ENCODE measurements around the gene RAMACL.

Gene RAMACL

GRCh38 chr6:166623318-166623717 is 36.8 kb upstream of the RAMACL start:
- Histone ChIP-seq H3K79me2 (ENCODE audit: insufficient read depth, low read length) (no peaks in the 10 kb centered on the region), H4K20me1 (ENCODE audit: insufficient read depth, low read length) (no peaks in the 10 kb centered on the region), H3K4me3 (ENCODE audit: low read depth, low read length, poor library complexity, severe bottlenecking) (no peak overlapping the region), H3K4me1 (ENCODE audit: insufficient read depth, low read length, severe bottlenecking) (peaks cover 5% of the 10 kb centered on the region), H3K9me2 (ENCODE audit: low read depth, low read length) (no peaks in the 10 kb centered on the region), H3K4me2 (ENCODE audit: low read length) (no peak overlapping the region), H3F3A (ENCODE audit: insufficient read depth, low read length) (no peaks in the 10 kb centered on the region), H3K9ac (ENCODE audit: low read length) (no peak overlapping the region), H2AFZ (ENCODE audit: low read length) (no peak overlapping the region), H3K36me3 (ENCODE audit: insufficient read depth, low read length) (no peaks in the 10 kb centered on the region), H3K9me3 (ENCODE audit: low read length) (no peaks in the 10 kb centered on the region), H3K27ac (ENCODE audit: low read depth, low read length, poor library complexity, severe bottlenecking) (no peak overlapping the region), H3K27me3 (ENCODE audit: insufficient read depth, low read length) (no peaks in the 10 kb centered on the region)
- TF ChIP-seq, protein P1, sequence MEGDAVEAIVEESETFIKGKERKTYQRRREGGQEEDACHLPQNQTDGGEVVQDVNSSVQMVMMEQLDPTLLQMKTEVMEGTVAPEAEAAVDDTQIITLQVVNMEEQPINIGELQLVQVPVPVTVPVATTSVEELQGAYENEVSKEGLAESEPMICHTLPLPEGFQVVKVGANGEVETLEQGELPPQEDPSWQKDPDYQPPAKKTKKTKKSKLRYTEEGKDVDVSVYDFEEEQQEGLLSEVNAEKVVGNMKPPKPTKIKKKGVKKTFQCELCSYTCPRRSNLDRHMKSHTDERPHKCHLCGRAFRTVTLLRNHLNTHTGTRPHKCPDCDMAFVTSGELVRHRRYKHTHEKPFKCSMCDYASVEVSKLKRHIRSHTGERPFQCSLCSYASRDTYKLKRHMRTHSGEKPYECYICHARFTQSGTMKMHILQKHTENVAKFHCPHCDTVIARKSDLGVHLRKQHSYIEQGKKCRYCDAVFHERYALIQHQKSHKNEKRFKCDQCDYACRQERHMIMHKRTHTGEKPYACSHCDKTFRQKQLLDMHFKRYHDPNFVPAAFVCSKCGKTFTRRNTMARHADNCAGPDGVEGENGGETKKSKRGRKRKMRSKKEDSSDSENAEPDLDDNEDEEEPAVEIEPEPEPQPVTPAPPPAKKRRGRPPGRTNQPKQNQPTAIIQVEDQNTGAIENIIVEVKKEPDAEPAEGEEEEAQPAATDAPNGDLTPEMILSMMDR (IDR thresholded peaks at IDR 0.05; ENCODE audit: low read length), result no peak
- TF ChIP-seq EZH2 (IDR thresholded peaks at IDR 0.05; ENCODE audit: borderline replicate concordance, low read length), result no peak

GRCh38 chr6:166621114-166621540 is 34.6 kb upstream of the RAMACL start:
- no peaks in the 10 kb centered on the region for H3F3A ChIP-seq (ENCODE audit: insufficient read depth, low read length)
- no peaks in the 10 kb centered on the region for H3K27me3 ChIP-seq (ENCODE audit: insufficient read depth, low read length)
- H2AFZ ChIP-seq (ENCODE audit: low read length), result no peak overlapping the region
- H3K4me2 ChIP-seq (ENCODE audit: low read length), result no peak overlapping the region
- no peaks in the 10 kb centered on the region for H3K79me2 ChIP-seq (ENCODE audit: insufficient read depth, low read length)
- TF ChIP-seq, protein P1 (IDR thresholded peaks at IDR 0.05; ENCODE audit: low read length), result no peak
- no peak for TF ChIP-seq EZH2 (IDR thresholded peaks at IDR 0.05; ENCODE audit: borderline replicate concordance, low read length)
- no peak overlapping the region for H3K9ac ChIP-seq (ENCODE audit: low read length)
- no peaks in the 10 kb centered on the region for H4K20me1 ChIP-seq (ENCODE audit: insufficient read depth, low read length)
- no peak overlapping the region for H3K27ac ChIP-seq (ENCODE audit: low read depth, low read length, poor library complexity, severe bottlenecking)
- H3K9me2 ChIP-seq (ENCODE audit: low read depth, low read length), result no peaks in the 10 kb centered on the region
- H3K4me3 ChIP-seq (ENCODE audit: low read depth, low read length, poor library complexity, severe bottlenecking), result no peak overlapping the region
- no peaks in the 10 kb centered on the region for H3K4me1 ChIP-seq (ENCODE audit: insufficient read depth, low read length, severe bottlenecking)
- no peaks in the 10 kb centered on the region for H3K36me3 ChIP-seq (ENCODE audit: insufficient read depth, low read length)
- no peaks in the 10 kb centered on the region for H3K9me3 ChIP-seq (ENCODE audit: low read length)

- Histone ChIP-seq H3F3A (ENCODE audit: insufficient read depth, low read length) (no peaks in the 10 kb centered on the region), H3K27me3 (ENCODE audit: insufficient read depth, low read length) (no peaks in the 10 kb centered on the region), H3K27ac (ENCODE audit: low read depth, low read length, poor library complexity, severe bottlenecking) (no peak overlapping the region), H3K4me3 (ENCODE audit: low read depth, low read length, poor library complexity, severe bottlenecking) (no peak overlapping the region), H3K4me1 (ENCODE audit: insufficient read depth, low read length, severe bottlenecking) (no peaks in the 10 kb centered on the region), H3K4me2 (ENCODE audit: low read length) (no peak overlapping the region), H3K9me2 (ENCODE audit: low read depth, low read length) (no peaks in the 10 kb centered on the region), H3K9ac (ENCODE audit: low read length) (no peak overlapping the region), H3K79me2 (ENCODE audit: insufficient read depth, low read length) (no peaks in the 10 kb centered on the region), H3K36me3 (ENCODE audit: insufficient read depth, low read length) (no peaks in the 10 kb centered on the region), H3K9me3 (ENCODE audit: low read length) (no peaks in the 10 kb centered on the region), H2AFZ (ENCODE audit: low read length) (no peak overlapping the region), H4K20me1 (ENCODE audit: insufficient read depth, low read length) (no peaks in the 10 kb centered on the region)
- TF ChIP-seq EZH2 (IDR thresholded peaks at IDR 0.05; ENCODE audit: borderline replicate concordance, low read length), result no peak
- TF ChIP-seq, protein P1 (IDR thresholded peaks at IDR 0.05; ENCODE audit: low read length), result no peak
Observed at GRCh38 chr6:166620478-166621113, 34.1 kb upstream of the RAMACL start.

Data from OCI-LY1 (cell line).